Measurements from ENCODE around the gene PYY. TPM values are rescaled to one million over a fixed set of nuclear protein-coding genes. Genes with fewer than 3 reads are reported as not detected.
"Not testable (repeated sequence)": the region's sequence is repeated elsewhere in the genome, so short reads cannot be mapped to it uniquely, and the experiment has no call there.

Gene PYY
- total RNA-seq, 1 donor from 2014 or later, result not detected

GRCh38 chr17:43932923-43933322, 20.8 kb downstream of the PYY start:
- TF ChIP-seq CTCF (IDR thresholded peaks at IDR 0.05; ENCODE audit: unreplicated experiment), result no peak
- no peak overlapping the region for H3K27ac Mint-ChIP-seq

GRCh38 chr17:43932357-43932756, 21.4 kb downstream of the PYY start:
- H3K27me3 Mint-ChIP-seq (ENCODE audit: low read depth), result peaks cover 34% of the 10 kb centered on the region
- no peaks in the 10 kb centered on the region for H3K9me3 Mint-ChIP-seq
- TF ChIP-seq CTCF (IDR thresholded peaks at IDR 0.05; ENCODE audit: unreplicated experiment), result no peak
- DNase-seq (ENCODE audit: low spot score in 2 of 2, unreplicated experiment in 2 of 2), result no peak
- no peaks in the 10 kb centered on the region for H3K36me3 Mint-ChIP-seq
- H3K4me3 Mint-ChIP-seq, result no peak overlapping the region
- H3K27ac Mint-ChIP-seq, result no peak overlapping the region
- peaks cover 6% of the 10 kb centered on the region for H3K4me1 Mint-ChIP-seq

More at GRCh38 chr17:43932923-43933322, 20.8 kb downstream of the PYY start:
- Mint-ChIP-seq H3K4me1 (peaks cover 3% of the 10 kb centered on the region), H3K9me3 (no peaks in the 10 kb centered on the region), H3K4me3 (no peak overlapping the region), H3K36me3 (no peaks in the 10 kb centered on the region), H3K27me3 (ENCODE audit: low read depth) (peaks cover 31% of the 10 kb centered on the region)
- no peak for DNase-seq (ENCODE audit: low spot score in 2 of 2, unreplicated experiment in 2 of 2)

GRCh38 chr17:43931062-43931571, 22.6 kb downstream of the PYY start:
- Mint-ChIP-seq H3K27me3 (ENCODE audit: low read depth) (peaks cover 38% of the 10 kb centered on the region), H3K9me3 (no peaks in the 10 kb centered on the region), H3K4me3 (no peak overlapping the region), H3K4me1 (peaks cover 9% of the 10 kb centered on the region), H3K27ac (no peak overlapping the region), H3K36me3 (no peaks in the 10 kb centered on the region)
- no peak for DNase-seq (ENCODE audit: low spot score in 2 of 2, unreplicated experiment in 2 of 2)
- no peak for TF ChIP-seq CTCF (IDR thresholded peaks at IDR 0.05; ENCODE audit: unreplicated experiment)

- no peak overlapping the region for H3K27ac Mint-ChIP-seq
- DNase-seq (ENCODE audit: low spot score in 2 of 2, unreplicated experiment in 2 of 2), result no peak
- H3K27me3 Mint-ChIP-seq (ENCODE audit: low read depth), result peaks cover 54% of the 10 kb centered on the region
- H3K9me3 Mint-ChIP-seq, result no peaks in the 10 kb centered on the region
- no peaks in the 10 kb centered on the region for H3K36me3 Mint-ChIP-seq
- H3K4me1 Mint-ChIP-seq, result peaks cover 9% of the 10 kb centered on the region
- TF ChIP-seq CTCF (IDR thresholded peaks at IDR 0.05; ENCODE audit: unreplicated experiment), result no peak
- no peak overlapping the region for H3K4me3 Mint-ChIP-seq
Measured at GRCh38 chr17:43928609-43929008, 25.1 kb downstream of the PYY start.

- H3K27me3 Mint-ChIP-seq (ENCODE audit: low read depth), result peaks cover 61% of the 10 kb centered on the region
- not testable (repeated sequence) for H3K4me3 Mint-ChIP-seq; H3K27ac Mint-ChIP-seq; DNase-seq (ENCODE audit: low spot score in 2 of 2, unreplicated experiment in 2 of 2); H3K36me3 Mint-ChIP-seq; H3K9me3 Mint-ChIP-seq; H3K4me1 Mint-ChIP-seq
Measured at GRCh38 chr17:43927929-43928328, 25.8 kb downstream of the PYY start.

GRCh38 chr17:43927060-43927864, 26.5 kb downstream of the PYY start:
- H3K27ac Mint-ChIP-seq, result no peak overlapping the region
- H3K4me1 Mint-ChIP-seq, result peaks cover 9% of the 10 kb centered on the region
- H3K4me3 Mint-ChIP-seq, result peak overlapping the region; percentile 49
- no peaks in the 10 kb centered on the region for H3K36me3 Mint-ChIP-seq
- no peak for DNase-seq (ENCODE audit: low spot score in 2 of 2, unreplicated experiment in 2 of 2)
- TF ChIP-seq CTCF (IDR thresholded peaks at IDR 0.05; ENCODE audit: unreplicated experiment), result no peak
- no peaks in the 10 kb centered on the region for H3K9me3 Mint-ChIP-seq
- H3K27me3 Mint-ChIP-seq (ENCODE audit: low read depth), result peaks cover 65% of the 10 kb centered on the region
